ENCODE results near the gene SLC5A3.

GRCh38 chr21:34122047-34122446 is 48.7 kb downstream of the SLC5A3 start:
- TF ChIP-seq CTCF (IDR thresholded peaks at IDR 0.05) (no peak), POLR2AphosphoS5 (IDR thresholded peaks at IDR 0.05; ENCODE audit: low read depth, low read length) (no peak), SIN3A (IDR thresholded peaks at IDR 0.05; ENCODE audit: borderline replicate concordance, insufficient read depth, low read depth, low read length) (no peak)
